Gastrocnemius medialis (tissue), 4 donors: ENCODE measurements around the gene CCDC89. TPM values are rescaled to one million over a fixed set of nuclear protein-coding genes. Genes with fewer than 3 reads are reported as not detected.
A peak's percentile ranks its signal among the peaks of the same experiment; 100 is the strongest.

Experiments used
- ATAC-seq, 2 donors: fragments of 150-250 bp; one replicate each; pipeline ENCODE4 v1.9.1; 2016
- DNase-seq, 2 donors: peaks; one replicate each; pipeline ENCODE4 v3.0.0-alpha.2; 2019
- H3K27ac ChIP-seq, 4 donors: fragments of 200-600 bp; sonication (generic); 1 replicate in 1 of 4; 2 replicates in 3 of 4; pipeline ENCODE4 v1.5.1; 2016 to 2018; ENCODE audit warnings: mild to moderate bottlenecking in 2 of 4, moderate library complexity in 1 of 4
- H3K27me3 ChIP-seq, 3 donors: fragments of 200-600 bp; sonication (generic) in 2 of 3; 1 replicate in 1 of 3; 2 replicates in 2 of 3; pipeline versions ENCODE4 v1.5.1 to v1.6.0; 2016 to 2019; ENCODE audit warnings: mild to moderate bottlenecking in 1 of 3, moderate library complexity in 1 of 3
- H3K36me3 ChIP-seq, 2 donors: fragments of 200-600 bp; sonication (generic) in 1 of 2; one replicate each; pipeline ENCODE4 v1.5.1; 2017 to 2018
- H3K4me1 ChIP-seq, 2 donors: fragments of 200-600 bp; sonication (generic) in 1 of 2; one replicate each; pipeline ENCODE4 v1.5.1; 2016 to 2017; ENCODE audit warnings: mild to moderate bottlenecking in 2 of 2
- H3K4me3 ChIP-seq, 4 donors: fragments of 200-600 bp; sonication (generic) in 3 of 4; 1 replicate in 1 of 4; 2 replicates in 3 of 4; pipeline ENCODE4 v1.5.1; 2016 to 2019; ENCODE audit warnings: mild to moderate bottlenecking in 2 of 4
- H3K9me3 ChIP-seq, 3 donors: fragments of 200-600 bp; sonication (generic) in 2 of 3; 1 replicate in 1 of 3; 2 replicates in 2 of 3; pipeline ENCODE4 v1.5.1; 2016 to 2019
- POLR2A ChIP-seq, 2 donors: fragments of 450-650 bp; IDR thresholded peaks; one replicate each; pipeline ENCODE4 v1.6.1; 2017; ENCODE audit warnings: antibody characterized with exemption in 2 of 2, mild to moderate bottlenecking in 2 of 2, moderate library complexity in 2 of 2
- in situ Hi-C, 4 donors: fragments of 200-750 bp; cut with MboI; loops; one replicate each; pipeline versions ENCODE4 v1.15.0 to v1.8.0; 2017; ENCODE audit warnings: low sequenced_read_pairs in 4 of 4
- intact Hi-C: fragments of 100-400 bp; cut with DNase I; formaldehyde crosslinking; loops from one replicate; pipeline ENCODE4 v1.15.1; 2023; ENCODE audit warnings: low total_unique reads
- total RNA-seq, 4 donors: library from RNA; depleted of rRNA; stranded (reverse); fragments of >200 nt; gene quantifications; one replicate each; pipeline versions ENCODE4 v1.1.0 to v1.2.3, GENCODE V29; 2016
- TF ChIP-seq, protein P1 (sequence below), 5 experiments: fragments of 450-650 bp in 3 of 5; fragments of 200-600 bp in 2 of 5; sonication (generic) in 2 of 5; IDR thresholded peaks in 4 of 5; conservative IDR thresholded peaks in 1 of 5; 1 replicate in 4 of 5; 2 replicates in 1 of 5; pipeline ENCODE4 v1.5.1; 2016 to 2019; ENCODE audit warnings: antibody characterized with exemption in 5 of 5, mild to moderate bottlenecking in 3 of 5, moderate library complexity in 3 of 5

CCDC89 gene
- total RNA-seq, 4 donors from 2014 or later, result 0.29 TPM; not detected in 3

- no peak for ATAC-seq
- no peaks in the 10 kb centered on the region for H3K36me3 ChIP-seq
- no peak overlapping the region for H3K27ac ChIP-seq
- H3K27me3 ChIP-seq, result no peaks in the 10 kb centered on the region
- H3K4me3 ChIP-seq, result no peak overlapping the region
- in situ Hi-C loops, result no loop called here
- intact Hi-C loops, result loop anchor here (10.0 kb wide), 1 partner anchor 117 kb away; the partner anchor contains the start of gene SYTL2
- DNase-seq, result no peak
- no peaks in the 10 kb centered on the region for H3K9me3 ChIP-seq
- H3K4me1 ChIP-seq, result no peaks in the 10 kb centered on the region
- TF ChIP-seq POLR2A (IDR thresholded peaks at IDR 0.05), result no peak
- TF ChIP-seq, protein P1, sequence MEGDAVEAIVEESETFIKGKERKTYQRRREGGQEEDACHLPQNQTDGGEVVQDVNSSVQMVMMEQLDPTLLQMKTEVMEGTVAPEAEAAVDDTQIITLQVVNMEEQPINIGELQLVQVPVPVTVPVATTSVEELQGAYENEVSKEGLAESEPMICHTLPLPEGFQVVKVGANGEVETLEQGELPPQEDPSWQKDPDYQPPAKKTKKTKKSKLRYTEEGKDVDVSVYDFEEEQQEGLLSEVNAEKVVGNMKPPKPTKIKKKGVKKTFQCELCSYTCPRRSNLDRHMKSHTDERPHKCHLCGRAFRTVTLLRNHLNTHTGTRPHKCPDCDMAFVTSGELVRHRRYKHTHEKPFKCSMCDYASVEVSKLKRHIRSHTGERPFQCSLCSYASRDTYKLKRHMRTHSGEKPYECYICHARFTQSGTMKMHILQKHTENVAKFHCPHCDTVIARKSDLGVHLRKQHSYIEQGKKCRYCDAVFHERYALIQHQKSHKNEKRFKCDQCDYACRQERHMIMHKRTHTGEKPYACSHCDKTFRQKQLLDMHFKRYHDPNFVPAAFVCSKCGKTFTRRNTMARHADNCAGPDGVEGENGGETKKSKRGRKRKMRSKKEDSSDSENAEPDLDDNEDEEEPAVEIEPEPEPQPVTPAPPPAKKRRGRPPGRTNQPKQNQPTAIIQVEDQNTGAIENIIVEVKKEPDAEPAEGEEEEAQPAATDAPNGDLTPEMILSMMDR (IDR thresholded peaks at IDR 0.05 in 4 of 5, conservative IDR thresholded peaks at IDR 0.05 in 1 of 5), result no peak
Observed at GRCh38 chr11:85698195-85698594, 12.2 kb upstream of the CCDC89 start.

GRCh38 chr11:85697747-85698146 lies 11.8 kb upstream of the CCDC89 start:
- no peak for TF ChIP-seq POLR2A (IDR thresholded peaks at IDR 0.05)
- TF ChIP-seq, protein P1 (IDR thresholded peaks at IDR 0.05 in 4 of 5, conservative IDR thresholded peaks at IDR 0.05 in 1 of 5), result no peak
- in situ Hi-C loops, result no loop called here
- Histone ChIP-seq H3K27ac (no peak overlapping the region), H3K9me3 (no peaks in the 10 kb centered on the region), H3K36me3 (no peaks in the 10 kb centered on the region), H3K4me3 (no peak overlapping the region), H3K4me1 (no peaks in the 10 kb centered on the region), H3K27me3 (no peaks in the 10 kb centered on the region)
- ATAC-seq (no peak), DNase-seq (no peak)
- intact Hi-C loops, result loop anchor here (10.0 kb wide), 1 partner anchor 117 kb away; the partner anchor contains the start of gene SYTL2

- no peak overlapping the region for H3K4me3 ChIP-seq
- ATAC-seq (no peak), DNase-seq (no peak)
- in situ Hi-C loops, result no loop called here
- no peaks in the 10 kb centered on the region for H3K4me1 ChIP-seq
- H3K36me3 ChIP-seq, result no peaks in the 10 kb centered on the region
- H3K9me3 ChIP-seq, result no peaks in the 10 kb centered on the region
- no peak overlapping the region for H3K27ac ChIP-seq
- H3K27me3 ChIP-seq, result no peaks in the 10 kb centered on the region
- intact Hi-C loops, result loop anchor here (10.0 kb wide), 1 partner anchor 119 kb away; the partner anchor contains the start of gene SYTL2
- TF ChIP-seq POLR2A (IDR thresholded peaks at IDR 0.05), result no peak
- TF ChIP-seq, protein P1 (IDR thresholded peaks at IDR 0.05 in 4 of 5, conservative IDR thresholded peaks at IDR 0.05 in 1 of 5), result no peak
Observed at GRCh38 chr11:85695546-85695945, 9.6 kb upstream of the CCDC89 start.

DNA sequence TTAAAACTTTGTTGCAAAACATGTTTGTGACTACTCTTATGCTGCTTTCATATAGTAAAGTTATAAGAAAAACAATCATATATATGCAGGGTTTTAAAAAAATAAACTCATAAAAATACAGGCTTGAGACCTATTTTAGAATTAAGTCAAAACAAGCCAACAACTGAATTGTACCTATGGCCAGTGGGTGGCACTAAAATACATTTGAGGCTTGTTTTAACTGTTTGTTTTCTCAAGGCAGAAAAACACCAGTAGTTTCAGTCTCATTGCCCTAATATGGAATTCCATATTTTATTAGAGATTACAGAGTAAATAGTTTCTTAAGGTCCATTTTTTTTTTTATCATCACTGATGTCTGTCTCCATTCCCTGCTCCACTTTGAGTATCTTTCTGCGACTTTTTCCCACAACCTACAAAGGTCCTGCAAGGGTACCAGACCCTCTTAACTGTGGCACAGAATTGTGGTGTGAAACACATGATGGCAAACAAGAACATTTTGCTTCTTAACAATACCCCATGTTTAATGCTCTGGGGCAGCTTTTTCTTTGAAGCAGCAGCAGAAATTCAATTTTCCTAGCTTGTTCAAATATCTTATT lies 8.5 kb upstream of the CCDC89 start:
- Histone ChIP-seq H3K4me3 (no peak overlapping the region), H3K36me3 (no peaks in the 10 kb centered on the region), H3K4me1 (no peaks in the 10 kb centered on the region), H3K27me3 (no peaks in the 10 kb centered on the region), H3K27ac (no peak overlapping the region), H3K9me3 (no peaks in the 10 kb centered on the region)
- DNase-seq, result no peak
- TF ChIP-seq, protein P1 (IDR thresholded peaks at IDR 0.05 in 4 of 5, conservative IDR thresholded peaks at IDR 0.05 in 1 of 5), result peak in 3 of 5 experiments; percentile 12 to 33 (median 18)
- no peak for TF ChIP-seq POLR2A (IDR thresholded peaks at IDR 0.05)
- intact Hi-C loops (loop anchor here (10.0 kb wide), 1 partner anchor 120 kb away; the partner anchor contains the start of gene SYTL2), in situ Hi-C loops (no loop called here)
- ATAC-seq, result no peak
